ENCODE data around the gene ERLIN1. TPM values are rescaled to one million over a fixed set of nuclear protein-coding genes. Genes with fewer than 3 reads are reported as not detected.

The ERLIN1 gene
- total RNA-seq, 1 experiment from 2014 or later: 23.5 TPM

GRCh38 chr10:100122780-100123179 is 63.0 kb downstream of the ERLIN1 start:
- H3K27me3 Mint-ChIP-seq (ENCODE audit: low read depth): no peaks in the 10 kb centered on the region
- H3K36me3 Mint-ChIP-seq: no peaks in the 10 kb centered on the region
- DNase-seq (ENCODE audit: low spot score) (no peak), ATAC-seq (no peak)
- no peak overlapping the region for H3K4me3 Mint-ChIP-seq
- H3K4me1 Mint-ChIP-seq: no peaks in the 10 kb centered on the region
- CTCF ChIA-PET: no interaction called here
- no peak overlapping the region for H3K27ac Mint-ChIP-seq
- POLR2A ChIA-PET: no interaction called here
- no peaks in the 10 kb centered on the region for H3K9me3 Mint-ChIP-seq
- TF ChIP-seq HMGXB4 (CRISPR knock-in tag; IDR thresholded peaks at IDR 0.05): no peak
- TF ChIP-seq ERG (CRISPR knock-in tag; IDR thresholded peaks at IDR 0.05): no peak
- no peak for TF ChIP-seq FOXK1 (CRISPR knock-in tag; IDR thresholded peaks at IDR 0.05)
- TF ChIP-seq E2F5 (CRISPR knock-in tag; IDR thresholded peaks at IDR 0.05): no peak
- TF ChIP-seq ZBTB43 (CRISPR knock-in tag; IDR thresholded peaks at IDR 0.05): no peak
- TF ChIP-seq E2F1 (CRISPR knock-in tag; IDR thresholded peaks at IDR 0.05): no peak
- no peak for TF ChIP-seq STAT6 (CRISPR knock-in tag; conservative IDR thresholded peaks at IDR 0.05; ENCODE audit: low read depth)
- no peak for TF ChIP-seq FOXP1 (CRISPR knock-in tag; IDR thresholded peaks at IDR 0.05; ENCODE audit: borderline replicate concordance)
- no peak for TF ChIP-seq MLX (CRISPR knock-in tag; IDR thresholded peaks at IDR 0.05)
- no peak for TF ChIP-seq ZMAT4 (CRISPR knock-in tag; IDR thresholded peaks at IDR 0.05)
- TF ChIP-seq ESRRA (CRISPR knock-in tag; IDR thresholded peaks at IDR 0.05; ENCODE audit: borderline replicate concordance): no peak
- no peak for TF ChIP-seq AR (CRISPR knock-in tag; IDR thresholded peaks at IDR 0.05)
- TF ChIP-seq TP53 (CRISPR knock-in tag; IDR thresholded peaks at IDR 0.05): no peak
- no peak for TF ChIP-seq NFATC4 (CRISPR knock-in tag; IDR thresholded peaks at IDR 0.05)
- TF ChIP-seq GRHL2 (CRISPR knock-in tag; IDR thresholded peaks at IDR 0.05; ENCODE audit: insufficient replicate concordance, severe bottlenecking): no peak
- no peak for TF ChIP-seq MYBL2 (CRISPR knock-in tag; IDR thresholded peaks at IDR 0.05)

Data from WTC11 (cell line).